GM19043 (cell line): ENCODE data around the gene EDAR.

Experiments
- ATAC-seq: cut with Tn5 transposase; IDR thresholded peaks from one replicate; pipeline ENCODE4 v1.9.1; 2021; ENCODE audit warnings: low read depth; ENCODE audit not compliant: unreplicated experiment

The EDAR gene

DNA sequence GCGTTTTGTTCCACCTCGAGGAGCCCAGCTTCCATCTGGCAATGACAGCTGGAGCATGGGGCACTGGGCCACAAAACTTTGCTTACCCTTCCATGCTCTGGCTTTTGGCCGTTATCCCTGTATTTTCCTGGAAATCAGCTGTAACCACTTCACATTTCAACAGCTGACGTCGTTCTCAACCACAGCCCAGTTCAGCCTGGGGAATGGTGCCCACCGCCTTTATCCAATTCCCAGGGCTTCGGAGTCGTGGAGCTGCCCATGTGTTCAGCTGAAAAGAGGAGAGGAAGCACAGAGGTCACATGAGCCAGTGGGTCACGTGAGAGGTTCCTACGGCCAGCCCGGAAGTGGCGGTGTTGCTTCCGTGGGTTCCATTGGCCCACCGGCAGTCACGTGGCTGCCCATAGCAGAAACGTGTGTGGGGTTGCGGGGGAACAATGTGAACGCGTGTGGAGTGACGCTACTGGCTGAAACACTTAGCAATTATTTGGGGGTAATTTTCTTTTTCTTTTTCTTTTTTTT is 16.7 kb upstream of the EDAR start:
- no peak for ATAC-seq

DNA sequence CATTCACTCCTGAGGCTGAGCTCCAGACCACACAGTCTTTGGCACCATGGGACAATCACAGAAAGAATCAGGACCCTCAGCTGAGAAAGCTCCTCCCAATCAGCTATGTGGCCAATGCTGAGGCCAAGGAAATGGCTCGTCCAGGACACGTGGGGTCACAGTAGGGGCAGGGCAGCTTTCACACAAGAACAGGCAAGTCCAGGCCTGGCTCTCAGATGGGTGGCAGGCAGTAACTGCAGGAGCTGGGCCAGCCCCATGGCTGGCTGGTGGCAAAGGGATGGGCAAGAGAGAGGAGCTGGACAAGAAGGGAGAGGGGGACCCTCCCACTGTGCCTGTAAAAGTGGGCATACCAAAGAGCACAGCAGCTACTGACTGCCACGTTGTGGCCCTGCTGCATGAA is 12.2 kb upstream of the EDAR start:
- no peak for ATAC-seq

DNA sequence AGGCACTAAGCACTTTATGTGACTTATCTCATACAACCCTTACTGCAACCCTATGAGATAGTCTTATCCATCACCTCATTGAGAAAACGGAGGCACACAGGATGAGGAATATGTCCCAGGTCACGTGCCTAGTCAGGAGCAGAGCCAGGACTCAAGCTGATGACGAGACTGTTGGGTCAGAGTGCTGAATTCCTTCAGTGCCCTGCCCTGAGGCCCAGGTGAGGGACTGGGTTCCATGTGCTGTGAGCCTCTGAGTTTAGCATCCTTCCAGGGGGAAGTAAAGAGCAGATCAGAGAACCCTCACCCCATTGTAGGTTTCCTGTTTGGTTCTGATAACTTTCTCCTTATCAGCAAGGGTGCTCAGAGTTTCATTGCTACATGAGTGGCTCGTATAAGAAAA is 11.7 kb upstream of the EDAR start:
- no peak for ATAC-seq

DNA sequence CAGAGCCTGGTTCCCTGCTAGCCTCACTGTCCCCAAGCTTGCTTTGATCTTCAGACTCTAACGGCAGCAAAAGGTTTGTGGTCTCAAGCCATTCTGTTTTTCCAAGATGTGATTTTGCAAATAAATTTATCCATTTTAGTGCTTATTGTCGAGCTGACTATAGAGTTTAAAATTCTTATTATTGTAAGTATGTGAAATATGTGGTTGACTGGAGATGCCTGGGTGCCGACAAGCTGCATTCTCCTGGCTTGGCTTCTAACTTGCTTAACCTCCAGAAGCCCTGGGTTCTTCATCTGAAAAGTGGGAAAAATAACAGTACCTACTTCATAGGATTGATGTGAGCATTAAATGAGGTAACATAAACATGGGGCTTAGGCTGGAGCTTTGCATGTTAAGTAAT is 9.9 kb upstream of the EDAR start:
- ATAC-seq = no peak

DNA sequence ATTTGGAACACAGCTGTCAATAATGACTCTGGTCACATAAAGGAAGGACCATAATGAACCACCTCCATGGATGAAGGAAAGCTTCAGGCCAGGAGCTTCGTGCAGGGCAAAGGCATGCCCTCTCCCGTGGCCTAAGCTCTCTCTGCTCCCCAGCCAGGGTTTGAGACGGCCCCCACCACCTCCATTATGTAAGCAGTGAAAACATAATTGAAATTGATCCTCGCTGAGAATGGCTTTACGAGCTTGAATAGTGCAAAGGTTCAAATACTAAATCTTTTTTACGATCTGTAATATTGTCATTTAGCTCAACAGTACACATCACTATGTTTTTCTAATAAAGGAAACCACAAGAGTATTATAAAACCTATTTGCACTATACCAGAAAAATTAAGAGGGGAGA is 5.2 kb upstream of the EDAR start:
- ATAC-seq = no peak

DNA sequence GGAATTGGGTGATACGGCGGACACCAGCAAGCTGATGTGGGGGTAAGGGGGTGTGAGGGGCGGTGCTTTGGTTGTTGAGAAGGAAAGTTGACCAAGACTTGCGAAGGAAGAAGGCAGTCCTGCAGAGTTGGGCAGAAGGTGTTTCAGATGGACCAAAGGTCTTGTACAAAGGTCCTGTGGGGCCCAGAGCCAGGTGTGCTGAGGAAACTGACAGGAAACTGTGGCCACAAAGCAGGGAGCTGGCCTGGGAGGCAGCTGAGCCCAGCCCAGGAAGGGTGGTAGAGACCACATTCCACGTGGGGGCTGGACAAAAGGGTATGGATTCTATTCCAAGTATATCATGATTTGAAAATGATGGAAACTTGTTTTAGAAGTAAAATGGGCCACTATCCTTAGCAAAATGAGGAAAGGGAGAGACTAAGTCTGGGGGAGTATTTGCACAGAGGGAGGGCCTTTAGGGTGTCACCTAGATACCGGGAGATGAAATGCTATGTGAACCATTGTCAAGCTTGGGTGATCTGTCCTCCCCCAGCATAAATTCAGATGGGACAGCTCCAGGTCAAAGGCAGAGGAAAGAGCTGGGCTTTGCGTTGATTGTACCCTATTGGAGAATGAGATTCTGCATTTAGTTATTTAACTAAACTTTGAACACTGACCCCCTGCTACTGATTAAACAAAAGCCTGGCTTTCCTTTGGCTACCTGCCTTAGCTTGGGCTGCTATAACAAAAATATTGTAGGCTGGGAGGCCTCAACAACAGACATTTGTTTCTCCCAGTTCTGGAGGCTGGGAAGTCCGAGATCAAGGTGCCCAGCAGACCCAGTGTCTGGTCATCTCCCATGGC is 4.3 kb upstream of the EDAR start:
- no peak for ATAC-seq

DNA sequence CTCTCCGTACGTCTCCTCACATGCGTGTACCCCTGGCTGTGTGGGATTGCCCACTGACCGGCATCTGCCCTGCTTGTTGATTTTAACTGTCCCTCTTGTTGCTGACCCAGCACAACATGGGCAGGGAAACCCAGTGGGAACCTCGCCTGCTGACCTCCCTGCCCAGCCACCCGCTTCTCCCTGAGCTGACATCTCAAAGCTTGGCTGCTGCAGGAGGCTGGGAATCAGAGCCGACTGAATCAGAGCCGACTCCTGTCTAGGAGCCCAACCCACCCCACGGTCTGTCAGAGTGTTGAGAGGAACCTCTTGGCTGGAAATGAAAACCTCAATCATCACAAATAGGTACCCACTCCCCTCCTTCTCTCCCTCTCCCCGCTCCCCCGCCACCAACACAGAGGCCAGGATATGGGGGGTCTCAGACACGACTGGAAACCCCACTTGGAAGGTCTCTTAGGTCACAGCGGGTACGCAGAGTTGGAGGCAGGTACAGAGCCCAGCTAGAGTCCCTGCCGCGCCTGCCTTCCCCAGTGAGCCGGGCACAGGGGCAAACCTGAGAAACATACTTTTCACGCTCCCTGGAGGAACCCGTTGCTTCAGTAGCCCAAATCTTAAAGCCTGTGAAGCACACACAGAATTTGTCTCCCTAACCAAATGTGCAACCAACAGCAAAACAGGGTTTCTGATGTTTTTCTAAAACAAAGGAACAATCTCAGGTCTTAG is 784 bp downstream of the EDAR start:
- ATAC-seq = no peak

DNA sequence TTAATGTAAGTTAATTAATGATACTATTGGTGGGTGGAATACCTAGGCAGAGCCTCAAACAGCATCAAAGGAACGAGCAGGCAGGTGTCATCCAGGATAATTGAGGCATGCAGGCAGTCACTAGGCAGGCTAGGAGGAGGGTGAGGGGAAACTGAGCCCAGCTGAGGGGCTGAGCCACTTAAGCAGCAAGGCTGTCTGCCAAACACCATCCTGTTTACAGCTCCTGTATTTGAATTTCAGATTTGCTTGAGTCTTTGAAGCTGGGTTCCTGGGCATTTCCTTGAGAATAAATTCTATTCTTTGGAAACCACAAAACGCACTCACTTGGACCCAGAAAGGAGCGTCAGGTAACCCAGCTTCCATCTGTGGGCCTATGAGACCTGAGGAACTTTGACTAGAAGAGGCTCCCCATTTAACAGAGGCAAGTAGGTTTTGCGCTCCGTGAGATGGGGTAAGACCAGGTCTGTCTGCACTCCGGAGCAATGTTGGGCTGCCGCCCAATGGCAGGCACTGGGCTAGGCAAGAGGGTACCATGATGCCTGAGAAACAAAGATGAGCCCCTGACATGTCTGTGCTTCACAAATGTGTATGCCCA is 2.0 kb downstream of the EDAR start:
- no peak for ATAC-seq

DNA sequence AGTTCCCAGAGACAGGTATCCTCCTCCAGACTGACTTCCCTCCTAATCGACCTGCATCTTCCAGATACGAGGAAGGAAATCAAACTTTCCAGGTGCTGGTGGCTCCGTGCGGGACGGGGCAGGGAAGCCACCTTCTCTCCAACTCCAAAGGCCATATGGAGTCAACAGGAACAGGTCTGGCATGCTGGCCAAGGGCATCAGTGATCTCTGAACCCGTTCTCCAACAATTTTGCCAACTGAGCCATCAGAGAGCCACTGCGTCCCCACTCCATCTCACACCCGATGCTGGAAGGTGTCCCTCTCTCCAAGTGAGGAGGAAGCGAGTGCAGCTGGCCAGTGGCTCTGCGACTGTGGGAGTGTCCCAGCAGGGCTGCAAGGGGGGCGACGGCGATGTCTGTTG is 5.4 kb downstream of the EDAR start:
- ATAC-seq = no peak

DNA sequence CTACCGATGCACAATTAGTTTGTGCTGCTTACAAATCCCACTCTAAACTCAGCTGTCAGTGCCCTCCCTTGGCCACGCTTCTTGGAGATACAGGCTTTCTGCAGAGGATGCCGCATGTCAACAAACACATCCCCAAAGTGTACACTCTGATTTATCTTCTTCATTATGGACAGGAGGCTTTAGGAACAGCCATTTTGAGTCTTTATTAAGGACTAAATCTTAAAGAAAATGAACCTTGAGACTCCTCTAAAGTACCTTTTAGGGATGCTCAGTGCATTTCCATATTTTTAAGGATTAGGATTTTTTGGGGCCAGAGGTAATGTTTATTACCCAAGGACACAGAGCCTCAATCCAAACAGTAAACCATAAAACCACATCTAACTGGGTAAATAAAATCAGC is 6.0 kb downstream of the EDAR start:
- no peak for ATAC-seq

DNA sequence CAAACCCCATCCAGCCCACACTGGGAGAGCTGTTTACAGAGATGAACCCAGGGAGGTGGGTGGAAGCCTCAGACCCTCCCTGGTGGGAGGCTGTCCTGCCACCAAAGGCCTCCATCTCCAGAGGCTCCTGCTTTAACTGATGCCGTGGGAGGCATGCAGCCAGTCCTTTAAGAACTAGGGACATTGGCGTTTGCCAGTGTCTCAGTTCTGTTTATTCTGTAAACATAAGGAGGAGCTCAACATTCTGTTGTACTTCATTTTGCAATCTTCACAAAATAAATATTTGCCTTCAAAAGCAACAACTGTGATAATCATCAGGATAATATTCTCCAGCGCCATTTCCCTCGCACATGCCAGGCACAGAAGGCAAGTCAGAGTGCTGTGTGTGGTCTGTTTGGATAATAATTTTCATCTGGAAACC is 6.8 kb downstream of the EDAR start:
- ATAC-seq = no peak

DNA sequence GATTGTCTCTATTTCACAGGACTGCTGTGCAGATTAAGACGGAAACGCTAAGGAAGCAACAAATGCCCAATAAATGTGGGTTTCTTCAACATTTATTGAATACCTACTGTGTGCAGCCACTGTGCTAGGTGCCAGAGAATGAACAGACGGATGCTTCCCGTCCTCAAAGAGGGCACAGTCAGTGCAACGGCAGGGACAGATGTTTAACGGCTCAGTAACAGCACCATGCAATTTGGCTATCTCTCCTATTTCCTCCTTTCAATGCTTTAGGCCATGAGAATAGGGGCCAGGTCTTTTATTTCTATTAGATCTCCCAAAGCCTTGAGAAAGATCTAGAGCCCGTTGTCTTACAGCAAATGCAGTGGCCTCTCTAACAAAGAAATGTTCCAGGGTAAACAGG is 7.2 kb downstream of the EDAR start:
- no peak for ATAC-seq

DNA sequence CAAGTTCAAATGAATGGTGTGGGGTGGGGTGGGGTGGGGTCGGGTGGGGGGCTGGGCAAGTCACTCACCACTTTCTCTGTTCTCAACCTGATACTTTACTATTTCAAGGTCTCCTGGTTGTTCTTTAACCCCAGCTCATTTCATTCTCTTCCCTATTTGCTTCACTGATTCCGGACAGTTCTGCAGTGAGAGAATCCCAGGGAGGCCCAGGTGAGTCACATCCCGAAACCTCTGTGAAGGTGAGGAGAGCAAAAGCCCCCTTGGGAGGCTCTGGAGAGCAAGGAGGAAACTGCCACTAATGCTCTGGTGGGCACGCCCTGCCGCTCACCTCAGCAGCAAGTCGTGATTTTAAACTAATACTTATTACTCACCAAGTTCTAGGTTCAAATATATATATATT is 8.9 kb downstream of the EDAR start:
- no peak for ATAC-seq

DNA sequence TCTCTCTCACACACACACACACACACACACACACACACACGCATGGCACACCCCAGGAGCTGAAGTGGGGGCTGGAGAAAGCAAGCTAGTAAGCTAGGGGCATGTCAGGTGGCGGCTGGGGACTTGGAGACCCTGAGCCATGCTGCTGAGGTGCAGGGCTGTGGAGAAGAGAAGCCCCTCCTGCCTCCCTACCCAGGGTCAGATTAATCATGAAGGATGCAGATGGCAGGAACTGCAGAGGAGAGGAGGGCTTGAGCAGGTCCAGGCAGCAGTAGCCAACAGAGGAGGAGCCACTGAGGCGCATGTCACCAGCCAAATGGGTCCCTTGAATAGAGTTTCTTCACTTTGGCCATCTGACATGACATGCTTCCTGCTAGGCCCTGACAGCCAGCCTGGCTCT is 9.6 kb downstream of the EDAR start:
- ATAC-seq = no peak

DNA sequence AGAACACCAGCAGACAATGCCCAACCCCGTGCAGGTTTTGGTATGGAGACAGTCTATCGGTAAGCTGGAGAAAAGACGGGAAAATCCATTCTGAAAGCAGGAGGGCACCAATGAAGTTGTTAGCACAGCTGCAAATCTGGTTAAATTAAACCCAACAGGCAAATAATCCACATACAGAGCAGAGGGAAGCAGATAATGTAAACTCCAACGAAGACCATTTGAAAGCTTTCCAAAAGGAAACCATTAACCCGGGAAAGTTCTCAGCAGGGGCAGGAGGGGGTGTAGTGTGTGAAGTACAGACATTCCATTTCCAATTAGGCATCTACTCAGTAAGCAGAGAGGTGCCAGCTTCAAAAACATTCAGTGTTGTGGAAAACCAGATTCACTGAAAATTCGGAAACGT is 10.3 kb downstream of the EDAR start:
- ATAC-seq = no peak

DNA sequence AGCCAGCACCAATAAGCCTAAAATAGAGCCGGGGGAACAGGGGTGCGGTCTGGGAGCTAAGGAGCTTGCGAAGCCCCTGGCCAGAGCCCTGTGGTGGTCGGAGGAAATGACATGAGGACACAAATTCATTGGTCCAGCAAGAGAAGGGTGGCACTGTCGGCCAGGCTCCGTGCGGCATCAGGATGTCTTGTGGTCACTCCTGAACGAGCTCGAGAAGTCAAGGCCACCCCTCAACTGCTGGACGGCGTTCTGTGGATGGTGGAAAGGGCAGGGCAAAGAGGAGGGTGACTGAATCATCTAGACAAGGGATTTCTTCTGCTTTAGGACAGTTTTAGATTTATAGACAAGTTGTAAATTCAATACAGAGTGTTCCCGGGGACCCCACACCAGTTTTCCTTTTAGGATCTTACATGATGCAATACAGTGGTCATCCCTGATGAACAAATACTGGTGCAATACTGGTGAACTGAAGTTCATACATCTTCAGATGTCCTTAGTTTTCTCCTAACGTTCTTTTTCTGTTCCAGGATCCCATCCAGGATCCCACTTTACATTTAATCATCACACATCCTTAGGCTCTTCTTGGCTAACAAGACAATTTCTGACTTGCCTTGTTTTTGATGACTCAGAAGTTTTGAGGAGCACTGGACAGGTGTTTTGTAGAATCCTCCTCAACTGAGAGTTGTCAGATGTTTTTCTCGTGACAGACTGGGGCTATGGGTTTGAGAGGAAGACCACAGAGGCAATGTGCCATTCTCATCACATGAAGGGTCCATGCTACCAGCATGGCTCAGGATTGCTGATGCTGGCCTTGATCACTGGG is 13.2 kb downstream of the EDAR start:
- no peak for ATAC-seq

DNA sequence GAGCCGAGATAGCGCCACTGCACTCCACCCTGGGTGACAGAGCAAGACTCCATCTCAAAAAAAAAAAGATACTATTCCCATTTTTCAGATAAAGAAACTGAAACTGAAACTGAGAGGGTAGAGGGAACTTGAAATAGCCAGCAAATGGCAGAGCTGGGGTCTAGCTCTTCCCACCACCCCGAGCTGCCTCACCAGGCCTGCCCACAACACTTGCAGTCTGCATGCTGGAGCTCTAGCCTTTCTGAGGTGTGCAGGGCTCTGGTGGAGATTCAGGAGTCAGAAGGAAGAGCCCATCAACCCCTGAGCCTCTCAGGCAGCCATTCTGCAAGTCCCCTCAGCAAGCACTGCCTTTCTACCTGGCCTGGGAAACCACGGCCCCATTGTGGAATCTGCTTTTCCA is 14.3 kb downstream of the EDAR start:
- ATAC-seq = no peak

DNA sequence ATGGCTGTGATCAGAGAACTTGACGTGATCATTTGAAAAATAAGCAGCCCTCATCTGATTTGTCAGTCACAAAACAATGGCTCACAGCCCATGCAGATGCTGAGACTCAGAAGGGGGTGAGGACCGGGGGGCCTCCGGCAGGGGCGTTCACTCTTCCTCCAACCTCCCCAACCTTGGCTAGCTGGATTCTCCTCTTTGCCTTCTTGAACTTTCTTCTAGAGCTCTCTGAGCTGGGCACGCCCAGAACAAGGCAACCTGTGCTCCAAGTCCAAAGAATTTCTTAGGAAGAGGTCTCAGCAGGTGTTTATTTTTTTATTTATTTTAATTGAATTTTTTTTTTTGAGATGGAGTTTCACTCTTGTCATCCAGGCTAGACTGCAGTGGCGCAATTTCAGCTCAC is 16.4 kb downstream of the EDAR start:
- ATAC-seq = no peak

DNA sequence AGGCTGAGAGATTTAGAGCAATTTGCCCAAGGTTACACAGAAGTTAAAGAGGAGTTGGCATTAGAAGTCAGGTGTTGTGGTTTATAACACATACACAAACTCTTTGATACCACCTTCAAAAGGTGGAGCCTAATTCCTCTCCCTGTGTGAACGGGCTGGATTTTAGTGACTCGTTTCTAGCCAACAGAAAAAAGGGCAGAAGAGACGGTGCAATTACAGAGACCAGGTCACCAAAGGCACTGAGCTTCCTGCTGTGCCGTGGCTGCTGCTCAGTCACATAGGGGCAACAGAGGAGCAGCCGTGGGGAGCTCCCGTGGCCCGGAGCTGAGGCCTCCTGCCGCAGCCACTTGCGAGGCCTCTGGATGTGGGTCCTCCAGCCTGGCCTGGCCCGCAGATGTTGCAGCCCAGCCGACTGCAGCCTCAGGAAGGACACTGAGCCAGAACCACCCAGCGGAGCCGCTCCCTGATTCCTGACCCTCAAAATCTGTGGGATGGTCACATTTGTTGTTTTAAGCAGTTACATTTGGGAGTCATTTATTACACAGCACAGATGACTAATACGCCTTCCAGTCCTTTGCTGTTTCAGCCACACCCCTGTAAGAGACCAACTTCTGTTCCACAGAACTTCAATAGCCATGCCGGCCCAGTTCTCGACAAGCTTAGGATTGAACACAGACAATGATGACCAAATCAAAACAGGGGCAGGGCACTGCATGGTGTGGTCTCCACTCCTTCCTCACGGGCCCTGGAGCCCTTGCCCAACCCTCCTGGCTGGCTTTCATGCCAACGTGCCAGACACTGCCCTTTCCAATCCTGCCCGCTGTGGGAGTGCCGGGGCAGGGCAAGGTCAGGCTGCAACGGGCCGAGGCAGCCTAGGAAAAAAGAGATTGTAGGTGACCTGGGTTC is 17.1 kb downstream of the EDAR start:
- no peak for ATAC-seq

DNA sequence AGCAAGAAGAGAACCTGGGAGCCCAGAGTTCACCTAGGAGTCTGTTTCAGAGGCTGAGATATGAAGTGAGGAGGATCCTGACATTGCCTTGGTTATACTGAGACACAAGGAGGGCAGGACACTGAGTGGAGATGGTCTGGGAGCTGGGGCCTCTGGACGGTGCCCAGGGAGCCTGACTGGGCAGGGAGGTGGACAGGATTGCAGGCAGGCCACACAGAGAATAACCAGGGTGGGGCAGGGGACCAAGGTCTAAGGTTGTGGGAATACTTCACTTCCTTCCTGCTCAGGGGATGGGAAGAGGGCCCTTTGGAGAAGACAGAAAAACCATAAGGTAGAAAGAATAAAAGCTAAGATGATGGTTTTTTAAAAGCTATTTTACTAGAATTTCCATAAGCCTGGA is 18.7 kb downstream of the EDAR start:
- ATAC-seq = no peak
